ENCODE data around the gene PPP2R5C.

Gene PPP2R5C

DNA sequence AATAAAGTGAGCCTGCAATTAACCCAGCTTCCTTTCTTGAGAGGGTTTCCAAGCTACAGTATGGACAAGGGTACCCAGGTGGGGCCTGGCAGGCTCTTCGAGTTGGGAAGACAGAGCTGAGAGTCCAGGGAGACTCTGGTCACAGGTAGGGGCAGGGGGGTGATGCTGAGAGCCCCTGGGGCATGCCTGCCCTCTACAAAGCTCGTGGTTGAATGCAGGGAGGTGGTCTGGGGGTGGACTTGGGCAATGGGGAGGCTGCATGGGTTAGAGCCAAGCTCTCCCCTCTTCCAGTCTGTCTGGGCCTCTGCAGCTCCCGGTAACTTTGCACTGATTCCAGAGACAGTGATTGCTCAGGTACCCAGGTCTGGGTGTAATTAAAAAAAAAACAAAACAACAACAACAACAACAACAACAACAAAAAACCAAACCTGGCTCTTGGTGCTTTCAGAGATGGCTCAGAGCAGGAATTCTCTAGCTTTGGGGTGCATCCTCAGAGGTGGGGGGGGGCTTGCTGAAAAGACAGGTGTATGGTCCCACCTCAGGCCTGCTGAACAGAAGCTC, 30.8 kb upstream of the PPP2R5C start:
- peaks cover 67% of the 10 kb centered on the region for H3K4me1 Mint-ChIP-seq
- no peaks in the 10 kb centered on the region for H3K9me3 Mint-ChIP-seq
- peak overlapping the region; percentile 93 for H3K27ac Mint-ChIP-seq (ENCODE audit: low read depth)
- ATAC-seq (replicated peaks; ENCODE audit: extremely low read depth, poor library complexity, severe bottlenecking) (no peak), DNase-seq (ENCODE audit: low spot score in 2 of 2) (peak in 1 of 2 donors; percentile 8)
- H3K36me3 Mint-ChIP-seq (ENCODE audit: insufficient read depth), result peaks cover 9% of the 10 kb centered on the region
- peak overlapping the region; percentile 78 for H3K4me3 Mint-ChIP-seq
- H3K27me3 Mint-ChIP-seq, result no peaks in the 10 kb centered on the region

DNA sequence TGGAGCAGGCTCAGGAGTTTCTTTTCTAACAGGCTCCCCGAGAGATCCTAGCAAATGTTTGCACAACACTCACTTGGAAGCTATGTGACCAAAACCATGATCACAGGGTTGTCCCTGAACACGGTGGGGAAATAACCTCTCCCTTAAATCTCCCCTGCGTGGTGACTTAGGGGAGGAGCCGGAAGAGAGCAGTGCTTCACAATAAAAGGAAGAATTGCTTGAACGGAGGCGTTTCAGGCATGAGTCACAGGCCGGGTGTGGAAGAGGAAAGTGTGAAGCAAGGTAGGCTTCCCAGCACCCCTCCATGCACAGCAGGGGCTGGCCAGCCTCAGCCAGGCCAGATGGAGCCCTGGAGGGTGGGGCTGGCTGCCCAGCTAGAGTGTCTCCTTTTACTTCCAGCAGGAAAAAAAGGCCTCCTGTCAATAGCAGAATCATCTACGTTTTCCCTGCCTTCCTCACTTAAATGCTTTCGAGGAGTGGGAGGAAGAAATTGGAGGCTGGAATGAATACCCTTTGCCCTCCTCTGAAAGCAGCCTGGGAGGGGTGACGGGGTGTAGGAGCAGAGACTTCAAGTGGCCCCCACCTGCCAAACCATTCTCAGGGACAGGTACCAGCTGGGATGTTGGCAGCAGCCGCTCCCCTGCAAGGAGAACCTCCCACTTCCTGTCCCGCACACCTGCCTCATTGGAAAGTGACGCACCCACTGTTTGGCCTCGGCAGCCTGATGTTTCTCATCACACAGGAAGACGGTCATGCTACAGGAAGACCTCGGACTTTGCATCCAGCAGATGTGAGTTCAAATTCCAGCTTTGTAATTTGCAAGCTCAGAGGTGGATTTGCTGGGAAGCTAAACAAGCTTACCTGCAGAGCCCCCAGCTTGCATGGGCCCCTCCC, 30.1 kb upstream of the PPP2R5C start:
- Mint-ChIP-seq H3K4me1 (peaks cover 61% of the 10 kb centered on the region), H3K36me3 (ENCODE audit: insufficient read depth) (peaks cover 7% of the 10 kb centered on the region), H3K4me3 (peak overlapping the region; percentile 78), H3K27me3 (no peaks in the 10 kb centered on the region), H3K9me3 (no peaks in the 10 kb centered on the region), H3K27ac (ENCODE audit: low read depth) (peak overlapping the region; percentile 93)
- DNase-seq (ENCODE audit: low spot score in 2 of 2) (peak; percentile 49 to 80), ATAC-seq (replicated peaks; ENCODE audit: extremely low read depth, poor library complexity, severe bottlenecking) (peak; percentile 87)

DNA sequence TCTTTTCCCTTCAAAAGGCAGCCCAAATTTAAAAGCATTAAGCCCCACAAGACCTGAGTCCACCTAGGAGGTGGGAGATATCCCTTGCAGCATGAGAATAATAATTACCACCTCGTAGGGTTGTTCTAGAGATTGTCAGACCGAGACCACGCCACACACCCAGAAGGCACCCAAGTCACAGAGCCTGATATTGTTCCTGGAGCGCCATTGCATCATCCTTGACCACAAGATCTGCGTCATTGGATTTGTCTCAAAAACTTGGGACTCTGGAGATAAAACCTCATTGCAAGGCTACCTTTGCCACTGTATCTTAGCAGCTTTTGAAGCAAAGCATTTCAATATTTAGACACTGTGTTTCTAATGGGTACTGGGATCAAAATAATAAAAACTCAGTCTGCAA, 29.4 kb upstream of the PPP2R5C start:
- H3K27ac Mint-ChIP-seq (ENCODE audit: low read depth), result peak overlapping the region; percentile 93
- DNase-seq (ENCODE audit: low spot score in 2 of 2) (no peak), ATAC-seq (replicated peaks; ENCODE audit: extremely low read depth, poor library complexity, severe bottlenecking) (no peak)
- no peaks in the 10 kb centered on the region for H3K9me3 Mint-ChIP-seq
- H3K4me1 Mint-ChIP-seq, result peaks cover 57% of the 10 kb centered on the region
- H3K4me3 Mint-ChIP-seq, result peak overlapping the region; percentile 78
- no peaks in the 10 kb centered on the region for H3K27me3 Mint-ChIP-seq
- H3K36me3 Mint-ChIP-seq (ENCODE audit: insufficient read depth), result peaks cover 7% of the 10 kb centered on the region

DNA sequence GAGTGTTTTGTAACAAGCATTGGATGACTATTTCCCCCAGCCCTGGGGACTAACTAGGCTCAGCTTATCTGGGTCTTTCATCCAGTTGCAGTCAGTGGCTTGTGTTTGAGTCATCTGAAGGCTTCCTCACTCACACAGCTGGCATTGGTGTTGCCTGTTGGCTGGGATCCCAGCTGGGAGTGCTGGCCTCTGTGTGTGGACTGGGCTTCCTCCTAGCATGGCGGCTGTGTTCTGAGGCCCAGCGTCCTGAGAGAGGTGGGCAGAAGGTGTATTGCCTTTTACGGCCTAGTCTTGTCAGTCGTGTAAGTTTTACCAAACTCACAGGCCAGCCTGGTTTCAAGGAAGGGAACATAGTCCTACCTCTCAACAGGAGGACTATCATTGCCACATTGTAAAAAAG, 28.3 kb upstream of the PPP2R5C start:
- Mint-ChIP-seq H3K4me3 (no peak overlapping the region), H3K4me1 (peaks cover 57% of the 10 kb centered on the region), H3K27me3 (no peaks in the 10 kb centered on the region), H3K27ac (ENCODE audit: low read depth) (peak overlapping the region; percentile 38), H3K9me3 (no peaks in the 10 kb centered on the region), H3K36me3 (ENCODE audit: insufficient read depth) (peaks cover 7% of the 10 kb centered on the region)
- ATAC-seq (replicated peaks; ENCODE audit: extremely low read depth, poor library complexity, severe bottlenecking), result no peak
- no peak for DNase-seq (ENCODE audit: low spot score in 2 of 2)

DNA sequence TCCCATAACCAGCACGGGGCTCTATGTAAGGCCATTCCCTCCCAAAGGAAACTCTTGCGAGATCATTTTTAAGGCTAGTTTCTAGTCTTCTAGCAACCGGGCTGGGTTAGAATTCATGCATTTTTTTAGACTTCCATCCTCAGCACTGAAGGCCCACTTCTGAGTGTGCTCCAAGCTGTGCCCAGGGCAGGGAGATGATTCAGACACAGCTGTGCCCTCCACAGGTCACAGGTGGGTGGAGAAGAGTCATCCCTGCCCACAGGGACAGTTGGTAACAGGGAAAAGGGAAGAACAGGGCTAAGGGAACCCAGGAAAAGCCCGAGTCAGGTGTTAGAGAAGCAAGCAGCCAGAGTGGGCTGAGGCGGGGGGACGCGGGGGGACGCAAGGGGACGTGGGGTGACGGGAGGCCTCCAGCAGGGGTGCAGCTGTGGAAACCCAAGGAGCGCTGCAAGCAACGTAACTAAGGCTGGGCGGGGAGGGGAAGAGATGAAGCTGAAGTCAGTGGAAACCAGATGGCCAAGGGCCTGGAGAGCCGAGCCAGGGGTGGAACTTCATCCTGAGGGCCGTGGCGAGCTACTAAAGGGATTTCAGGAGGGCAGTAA, 27.2 kb upstream of the PPP2R5C start:
- H3K9me3 Mint-ChIP-seq, result no peaks in the 10 kb centered on the region
- no peak for ATAC-seq (replicated peaks; ENCODE audit: extremely low read depth, poor library complexity, severe bottlenecking)
- peaks cover 4% of the 10 kb centered on the region for H3K36me3 Mint-ChIP-seq (ENCODE audit: insufficient read depth)
- H3K4me3 Mint-ChIP-seq, result no peak overlapping the region
- no peak overlapping the region for H3K27ac Mint-ChIP-seq (ENCODE audit: low read depth)
- peaks cover 48% of the 10 kb centered on the region for H3K4me1 Mint-ChIP-seq
- peak in 1 of 2 donors; percentile 6 for DNase-seq (ENCODE audit: low spot score in 2 of 2)
- H3K27me3 Mint-ChIP-seq, result no peaks in the 10 kb centered on the region

DNA sequence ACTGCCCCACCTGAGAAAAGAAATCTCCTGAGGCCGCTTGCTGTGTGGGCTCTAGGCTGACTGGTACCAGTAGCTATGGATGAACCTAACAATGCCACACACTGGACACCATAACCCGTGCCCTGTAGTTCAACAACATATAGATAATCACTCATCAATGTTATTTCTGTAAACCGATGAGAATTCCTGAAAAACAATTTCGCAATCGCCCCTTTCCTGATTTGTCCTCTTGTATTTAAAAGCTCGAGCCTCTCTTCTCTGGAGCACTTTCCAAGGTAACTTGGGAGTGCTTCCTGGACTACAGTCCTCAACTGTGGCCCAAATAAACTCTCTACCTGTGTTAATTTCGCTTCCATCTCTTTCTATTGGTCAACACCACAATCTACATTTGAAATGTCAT, 26.1 kb upstream of the PPP2R5C start:
- ATAC-seq (replicated peaks; ENCODE audit: extremely low read depth, poor library complexity, severe bottlenecking) (no peak), DNase-seq (ENCODE audit: low spot score in 2 of 2) (no peak)
- Mint-ChIP-seq H3K4me1 (peaks cover 43% of the 10 kb centered on the region), H3K4me3 (no peak overlapping the region), H3K27ac (ENCODE audit: low read depth) (no peak overlapping the region), H3K9me3 (peaks cover 4% of the 10 kb centered on the region), H3K27me3 (no peaks in the 10 kb centered on the region), H3K36me3 (ENCODE audit: insufficient read depth) (peaks cover 4% of the 10 kb centered on the region)

DNA sequence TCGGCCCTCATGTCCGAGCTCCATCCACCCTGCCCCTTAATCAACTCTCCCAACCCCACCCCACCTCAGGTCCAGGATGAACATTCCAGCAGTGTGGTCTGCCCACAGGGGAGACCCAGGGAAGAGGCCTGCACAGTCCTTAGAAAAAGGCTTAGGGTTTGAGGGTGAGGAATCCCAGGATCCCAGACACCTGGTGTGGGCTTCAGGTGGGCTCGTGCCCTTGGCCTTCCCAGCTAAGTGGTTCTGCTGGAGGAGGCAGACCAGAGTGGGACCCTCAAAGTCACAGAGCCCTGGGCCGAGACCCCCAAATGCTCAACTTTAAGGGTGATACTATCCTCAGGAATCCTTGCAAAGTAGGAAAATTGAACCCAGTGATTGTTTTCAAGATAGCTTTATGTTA, 25.4 kb upstream of the PPP2R5C start:
- peaks cover 4% of the 10 kb centered on the region for H3K36me3 Mint-ChIP-seq (ENCODE audit: insufficient read depth)

DNA sequence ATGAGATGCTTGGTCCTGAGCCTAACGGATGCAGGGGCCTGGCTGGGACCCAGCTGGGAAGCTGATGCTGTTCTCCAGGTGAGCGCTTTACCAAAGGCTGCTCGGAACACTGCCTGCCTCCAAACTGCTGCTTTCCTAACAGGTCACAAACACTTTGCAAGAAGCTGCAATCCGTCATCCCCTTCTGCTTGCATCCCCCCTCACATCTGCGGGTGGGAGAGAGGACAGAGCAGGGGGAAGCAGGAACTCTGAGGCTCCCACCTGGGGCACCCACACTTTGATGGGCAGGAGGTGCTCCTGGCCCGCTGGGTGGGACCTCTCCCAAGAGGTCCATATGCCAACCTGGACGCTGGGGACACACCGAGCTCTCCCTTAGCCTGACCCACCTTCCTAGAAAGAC, 24.9 kb upstream of the PPP2R5C start:
- H3K36me3 Mint-ChIP-seq (ENCODE audit: insufficient read depth), result peaks cover 1% of the 10 kb centered on the region
- H3K4me3 Mint-ChIP-seq, result no peak overlapping the region
- H3K9me3 Mint-ChIP-seq, result peaks cover 4% of the 10 kb centered on the region
- no peak overlapping the region for H3K27ac Mint-ChIP-seq (ENCODE audit: low read depth)
- ATAC-seq (replicated peaks; ENCODE audit: extremely low read depth, poor library complexity, severe bottlenecking) (no peak), DNase-seq (ENCODE audit: low spot score in 2 of 2) (peak in 1 of 2 donors; percentile 8)
- H3K4me1 Mint-ChIP-seq, result peaks cover 32% of the 10 kb centered on the region
- H3K27me3 Mint-ChIP-seq, result no peaks in the 10 kb centered on the region

More for the DNA sequence above, 25.4 kb upstream of the PPP2R5C start:
- H3K9me3 Mint-ChIP-seq, result peaks cover 4% of the 10 kb centered on the region
- ATAC-seq (replicated peaks; ENCODE audit: extremely low read depth, poor library complexity, severe bottlenecking) (no peak), DNase-seq (ENCODE audit: low spot score in 2 of 2) (no peak)
- H3K27ac Mint-ChIP-seq (ENCODE audit: low read depth), result no peak overlapping the region
- no peak overlapping the region for H3K4me3 Mint-ChIP-seq
- H3K27me3 Mint-ChIP-seq, result no peaks in the 10 kb centered on the region
- peaks cover 37% of the 10 kb centered on the region for H3K4me1 Mint-ChIP-seq

DNA sequence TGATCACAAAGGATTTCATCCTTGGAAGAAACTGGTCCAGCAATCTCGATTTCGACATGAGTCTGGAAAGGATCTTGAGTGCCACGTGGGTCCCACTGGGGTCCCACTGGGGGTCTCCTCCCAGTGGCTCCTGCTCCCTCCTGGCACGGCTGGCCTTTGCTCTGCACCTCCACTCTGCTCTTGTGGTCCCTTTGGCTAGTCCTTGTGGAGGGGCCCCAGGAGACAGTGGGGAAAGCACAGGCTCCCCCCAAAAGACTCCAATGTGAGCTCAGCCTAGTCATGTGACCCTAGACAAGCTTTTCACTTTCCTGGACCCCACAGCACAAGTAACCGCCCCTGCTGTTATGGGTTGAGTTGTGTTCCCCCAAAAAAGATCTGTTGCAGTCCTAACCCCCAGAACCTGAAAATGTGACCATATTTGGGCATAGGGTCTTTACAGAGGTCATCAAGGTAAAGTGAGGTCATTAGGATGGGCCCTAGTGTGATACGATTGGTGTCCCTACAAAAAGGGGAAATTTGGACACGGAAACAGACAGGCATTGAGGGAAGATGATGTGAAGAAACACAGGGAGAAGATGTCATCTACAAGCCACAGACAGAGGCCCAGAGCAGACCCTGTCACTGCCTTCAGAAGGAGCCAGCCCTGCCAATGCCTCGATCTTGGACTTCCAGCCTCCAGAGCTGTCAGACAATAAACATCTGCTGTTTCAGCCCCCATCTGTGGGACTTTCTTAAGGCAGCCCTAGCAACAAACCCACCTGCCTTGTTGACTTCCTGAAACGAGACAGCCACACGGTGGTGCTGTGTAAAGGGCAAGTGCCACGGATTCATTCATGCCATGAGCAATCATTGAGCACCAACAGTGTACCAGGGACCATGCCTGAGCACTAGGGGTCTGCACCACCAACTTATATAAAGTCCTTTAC, 23.8 kb upstream of the PPP2R5C start:
- peaks cover 26% of the 10 kb centered on the region for H3K4me1 Mint-ChIP-seq
- H3K27ac Mint-ChIP-seq (ENCODE audit: low read depth), result peak overlapping the region; percentile 49
- H3K27me3 Mint-ChIP-seq, result no peaks in the 10 kb centered on the region
- peaks cover 1% of the 10 kb centered on the region for H3K36me3 Mint-ChIP-seq (ENCODE audit: insufficient read depth)
- peak in 1 of 2 donors; percentile 14 for DNase-seq (ENCODE audit: low spot score in 2 of 2)
- H3K9me3 Mint-ChIP-seq, result peaks cover 4% of the 10 kb centered on the region
- H3K4me3 Mint-ChIP-seq, result no peak overlapping the region
- ATAC-seq (replicated peaks; ENCODE audit: extremely low read depth, poor library complexity, severe bottlenecking), result no peak

DNA sequence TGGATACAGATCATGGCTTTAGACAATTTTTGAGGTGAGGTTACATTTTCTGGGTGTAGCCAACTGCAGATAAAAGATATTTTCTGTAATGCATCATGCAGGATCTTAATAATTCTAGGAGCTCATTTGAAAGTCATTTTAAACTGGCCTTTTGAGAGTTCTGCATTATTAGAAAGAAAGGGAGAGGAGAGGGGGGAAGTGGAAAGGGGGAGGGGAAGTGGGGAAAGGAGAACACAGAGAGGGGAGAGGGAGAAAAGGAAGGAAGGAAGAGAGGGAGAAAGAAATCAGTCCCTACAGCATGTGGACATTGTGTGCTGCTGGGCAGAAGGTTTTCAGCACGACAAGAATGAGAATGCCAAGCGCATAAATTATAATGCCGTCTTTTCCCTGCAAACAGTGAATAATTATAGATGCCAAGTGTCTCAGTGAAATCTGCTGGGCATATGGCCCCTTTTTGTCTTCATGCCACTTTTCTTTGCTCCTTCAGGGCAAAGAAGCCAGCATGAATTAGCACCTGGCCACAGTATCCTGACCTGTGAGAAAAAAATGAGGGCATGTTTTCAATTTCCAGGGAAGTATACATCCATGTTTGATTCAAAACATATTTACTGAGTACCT, 22.7 kb upstream of the PPP2R5C start:
- Mint-ChIP-seq H3K4me3 (peak overlapping the region; percentile 40), H3K27me3 (no peaks in the 10 kb centered on the region)
- ATAC-seq (replicated peaks; ENCODE audit: extremely low read depth, poor library complexity, severe bottlenecking), result no peak

DNA sequence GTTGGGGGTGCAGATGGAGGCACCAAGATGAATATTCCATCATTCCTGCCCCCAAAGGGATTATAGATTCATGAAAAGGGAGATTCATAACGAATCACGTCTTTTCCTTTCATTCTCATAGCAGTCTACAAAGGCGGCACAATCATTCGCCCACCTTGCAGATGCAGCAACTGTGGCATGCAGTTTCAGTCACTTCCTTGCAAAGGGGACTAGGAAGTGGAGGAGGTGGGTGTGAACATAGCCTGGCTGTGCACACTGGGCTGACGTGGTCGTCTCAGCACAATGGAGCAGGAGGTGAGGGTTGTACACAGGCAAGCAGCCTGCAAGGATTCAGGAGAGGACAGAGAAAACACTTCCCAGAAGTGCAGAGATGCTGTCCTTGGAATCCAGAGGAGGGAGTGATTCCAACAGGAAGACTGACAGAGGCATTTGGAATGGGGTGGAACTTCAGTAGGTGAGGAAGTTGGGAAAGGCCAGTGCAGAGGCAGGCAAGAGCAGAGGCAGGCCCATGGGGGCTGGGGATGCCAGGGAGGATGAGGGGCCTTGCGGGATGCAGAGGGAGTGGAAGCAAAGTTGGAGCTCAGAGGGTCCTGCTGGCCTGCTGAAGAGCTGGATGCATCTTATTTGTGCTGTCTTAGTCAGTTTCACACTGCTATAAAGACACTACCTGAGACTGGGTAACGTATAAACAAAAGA, 21.9 kb upstream of the PPP2R5C start:
- Mint-ChIP-seq H3K27me3 (no peaks in the 10 kb centered on the region), H3K27ac (ENCODE audit: low read depth) (peak overlapping the region; percentile 36), H3K9me3 (peaks cover 4% of the 10 kb centered on the region), H3K4me3 (peak overlapping the region; percentile 40), H3K4me1 (peaks cover 27% of the 10 kb centered on the region), H3K36me3 (ENCODE audit: insufficient read depth) (peaks cover 1% of the 10 kb centered on the region)
- DNase-seq (ENCODE audit: low spot score in 2 of 2), result peak in 1 of 2 donors; percentile 11
- ATAC-seq (replicated peaks; ENCODE audit: extremely low read depth, poor library complexity, severe bottlenecking), result no peak

More for the DNA sequence above, 22.7 kb upstream of the PPP2R5C start:
- peaks cover 1% of the 10 kb centered on the region for H3K36me3 Mint-ChIP-seq (ENCODE audit: insufficient read depth)
- peaks cover 27% of the 10 kb centered on the region for H3K4me1 Mint-ChIP-seq
- DNase-seq (ENCODE audit: low spot score in 2 of 2), result no peak
- H3K27ac Mint-ChIP-seq (ENCODE audit: low read depth), result no peak overlapping the region
- peaks cover 4% of the 10 kb centered on the region for H3K9me3 Mint-ChIP-seq

Data from central memory CD8-positive, alpha-beta T cell (primary cell).